ENCODE data around the gene VWA2. TPM values are rescaled to one million over a fixed set of nuclear protein-coding genes. Genes with fewer than 3 reads are reported as not detected.

The VWA2 gene, protein sequence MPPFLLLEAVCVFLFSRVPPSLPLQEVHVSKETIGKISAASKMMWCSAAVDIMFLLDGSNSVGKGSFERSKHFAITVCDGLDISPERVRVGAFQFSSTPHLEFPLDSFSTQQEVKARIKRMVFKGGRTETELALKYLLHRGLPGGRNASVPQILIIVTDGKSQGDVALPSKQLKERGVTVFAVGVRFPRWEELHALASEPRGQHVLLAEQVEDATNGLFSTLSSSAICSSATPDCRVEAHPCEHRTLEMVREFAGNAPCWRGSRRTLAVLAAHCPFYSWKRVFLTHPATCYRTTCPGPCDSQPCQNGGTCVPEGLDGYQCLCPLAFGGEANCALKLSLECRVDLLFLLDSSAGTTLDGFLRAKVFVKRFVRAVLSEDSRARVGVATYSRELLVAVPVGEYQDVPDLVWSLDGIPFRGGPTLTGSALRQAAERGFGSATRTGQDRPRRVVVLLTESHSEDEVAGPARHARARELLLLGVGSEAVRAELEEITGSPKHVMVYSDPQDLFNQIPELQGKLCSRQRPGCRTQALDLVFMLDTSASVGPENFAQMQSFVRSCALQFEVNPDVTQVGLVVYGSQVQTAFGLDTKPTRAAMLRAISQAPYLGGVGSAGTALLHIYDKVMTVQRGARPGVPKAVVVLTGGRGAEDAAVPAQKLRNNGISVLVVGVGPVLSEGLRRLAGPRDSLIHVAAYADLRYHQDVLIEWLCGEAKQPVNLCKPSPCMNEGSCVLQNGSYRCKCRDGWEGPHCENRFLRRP
- polyA plus RNA-seq (2013, experiment 1 of 2; ENCODE audit: insufficient read length): not detected
- polyA plus RNA-seq (2013, experiment 2 of 2; ENCODE audit: insufficient read length): 0.09 TPM

DNA sequence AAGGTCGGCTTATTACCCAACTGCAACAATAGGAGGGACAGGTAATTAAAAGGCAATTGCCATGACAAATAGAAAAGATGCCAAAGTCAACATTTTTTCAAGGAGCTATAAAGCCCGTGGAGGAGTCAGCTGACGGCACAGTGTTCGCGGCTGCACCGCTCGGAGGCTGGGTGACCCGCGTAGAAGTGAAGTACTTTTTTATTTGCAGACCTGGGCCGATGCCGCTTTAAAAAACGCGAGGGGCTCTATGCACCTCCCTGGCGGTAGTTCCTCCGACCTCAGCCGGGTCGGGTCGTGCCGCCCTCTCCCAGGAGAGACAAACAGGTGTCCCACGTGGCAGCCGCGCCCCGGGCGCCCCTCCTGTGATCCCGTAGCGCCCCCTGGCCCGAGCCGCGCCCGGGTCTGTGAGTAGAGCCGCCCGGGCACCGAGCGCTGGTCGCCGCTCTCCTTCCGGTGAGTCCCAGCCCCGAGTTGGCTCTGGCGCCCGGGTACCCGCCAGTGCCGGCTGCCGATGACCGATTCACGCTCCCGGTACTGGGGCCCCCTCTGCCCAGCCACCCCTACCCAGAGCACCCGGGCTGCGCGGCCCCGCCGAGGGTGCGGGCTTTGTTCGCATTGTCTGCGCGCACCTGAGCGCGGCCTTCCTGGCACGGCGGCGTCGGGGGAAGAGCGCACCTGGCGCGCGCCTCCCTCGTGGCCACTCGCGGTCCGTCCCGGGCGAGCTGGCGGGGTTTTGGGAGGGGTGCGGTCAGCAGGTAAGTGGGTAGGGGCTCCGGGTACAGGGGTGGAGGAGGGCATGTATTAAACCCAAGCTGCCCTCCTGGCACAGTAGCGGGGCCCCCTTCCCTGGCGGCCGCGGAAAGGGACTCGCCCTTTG is at the start of gene VWA2:
TSS of gene VWA2 (plus strand) at position 138 of the 877 bp plus-strand sequence. CDS start 9,460 bp downstream, outside the sequence.
- DNase-seq: no peak

DNA sequence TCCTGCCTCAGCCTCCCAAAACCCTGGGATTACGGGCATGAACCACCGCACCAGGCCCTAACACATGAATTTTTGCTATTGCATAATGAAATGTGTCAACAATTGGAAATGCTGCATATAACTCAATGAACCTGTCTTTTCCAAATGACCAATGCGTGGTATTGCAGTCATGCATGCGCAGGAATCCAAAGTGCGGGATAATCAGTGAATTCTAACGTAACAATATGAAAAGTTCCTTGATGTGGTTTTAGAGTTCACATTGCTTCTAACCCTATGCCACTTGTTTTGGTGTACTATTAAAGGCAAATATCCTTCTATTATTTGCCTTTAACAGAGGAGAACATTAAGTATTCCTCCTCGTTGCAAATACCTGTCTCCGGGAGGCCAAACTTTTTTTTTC is 49.4 kb upstream of the VWA2 start:
- no peak for DNase-seq

DNA sequence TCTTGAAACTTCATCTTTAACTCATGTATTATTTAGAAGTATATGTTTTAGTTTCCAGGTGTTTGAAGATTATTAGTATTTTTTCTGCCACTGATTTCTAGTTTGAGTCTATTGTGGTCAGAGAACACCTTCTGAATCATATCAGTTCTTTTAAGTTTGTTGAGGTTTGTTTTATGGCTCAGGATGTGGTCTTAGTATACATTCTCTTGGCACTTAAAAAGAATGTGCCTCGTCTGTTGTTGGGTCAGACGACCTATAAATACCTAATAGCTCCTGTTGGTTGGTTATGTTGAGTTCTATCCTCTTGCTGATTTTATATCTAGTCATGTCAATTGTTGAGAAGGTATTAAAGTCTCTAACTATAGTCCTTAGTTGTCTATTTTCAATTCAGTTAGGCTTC is 44.0 kb upstream of the VWA2 start:
- DNase-seq: no peak

DNA sequence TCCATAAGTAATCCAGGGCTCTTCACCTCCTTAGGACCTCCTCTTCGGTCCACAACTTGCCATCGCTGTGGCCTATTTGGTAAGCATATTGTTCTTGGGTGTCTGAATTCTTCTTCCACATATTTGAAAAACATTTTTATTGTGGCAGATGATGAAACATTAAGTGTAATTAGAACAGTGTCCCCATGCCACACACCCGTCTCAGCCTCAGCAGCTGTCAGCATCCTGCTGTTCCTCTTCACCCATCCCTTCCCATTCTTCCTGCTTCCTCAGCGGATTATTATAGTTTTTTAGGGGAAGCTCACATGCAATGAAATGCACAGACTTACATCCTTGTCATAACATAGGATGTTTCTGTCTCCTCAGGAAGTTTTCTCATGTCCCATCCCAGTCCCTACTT is 39.8 kb upstream of the VWA2 start:
- no peak for DNase-seq

DNA sequence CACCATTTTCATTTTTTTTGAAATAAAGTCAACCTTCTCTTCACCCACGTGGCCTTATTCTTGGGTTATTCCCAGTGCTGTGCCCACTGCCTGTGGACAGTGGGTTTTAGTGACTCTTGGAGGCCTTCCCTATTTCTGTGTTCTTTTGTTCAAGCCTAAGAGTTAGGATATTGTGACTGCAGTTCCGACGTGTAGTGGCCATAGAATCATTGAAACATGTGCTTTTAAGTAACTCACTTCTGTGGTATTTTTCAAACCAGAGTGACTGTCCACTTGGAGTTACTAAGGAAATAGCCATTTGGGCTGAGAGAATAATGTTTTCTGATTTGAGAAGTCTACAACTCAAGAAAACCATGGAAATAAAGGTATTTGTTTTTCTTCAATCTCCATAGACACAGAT is 36.2 kb upstream of the VWA2 start:
- DNase-seq: no peak

DNA sequence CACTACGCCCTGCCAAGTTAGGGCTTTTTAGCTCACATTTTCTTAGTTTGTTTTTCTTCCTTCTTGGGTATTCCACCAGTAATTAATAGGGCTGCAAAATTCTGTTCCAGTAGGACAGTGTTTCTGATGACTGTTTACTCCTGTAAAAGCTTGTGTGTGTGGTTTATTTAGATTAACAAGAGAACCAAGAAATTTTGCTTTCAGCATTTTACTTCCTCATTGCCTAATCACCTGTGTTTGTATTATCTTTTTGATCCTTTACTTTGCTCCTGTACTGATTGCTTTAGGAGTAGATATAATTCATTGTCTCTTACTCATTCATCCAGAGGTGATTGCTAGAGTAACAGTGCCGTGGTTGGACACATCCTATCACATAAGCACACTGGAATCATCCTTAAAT is 32.2 kb upstream of the VWA2 start:
- no peak for DNase-seq

DNA sequence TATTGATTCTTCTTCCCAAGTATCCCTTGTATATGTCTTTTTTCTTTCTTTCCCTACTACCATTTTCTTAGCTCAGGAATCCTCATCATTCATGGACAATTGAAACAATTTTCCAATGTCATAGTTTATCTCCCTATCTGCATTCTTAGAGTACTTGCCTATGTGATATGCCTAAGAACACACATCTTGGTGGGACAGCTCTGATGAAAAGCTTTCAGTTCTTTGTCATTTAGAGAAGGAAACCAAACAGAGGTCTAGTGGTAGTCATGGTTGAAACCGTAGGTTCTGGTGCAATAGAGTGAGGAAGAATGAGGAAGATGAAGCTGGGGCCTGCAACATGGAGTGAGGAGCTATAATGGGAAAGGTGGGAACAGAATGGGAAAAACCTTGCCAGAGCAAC is 31.7 kb upstream of the VWA2 start:
- DNase-seq: no peak

DNA sequence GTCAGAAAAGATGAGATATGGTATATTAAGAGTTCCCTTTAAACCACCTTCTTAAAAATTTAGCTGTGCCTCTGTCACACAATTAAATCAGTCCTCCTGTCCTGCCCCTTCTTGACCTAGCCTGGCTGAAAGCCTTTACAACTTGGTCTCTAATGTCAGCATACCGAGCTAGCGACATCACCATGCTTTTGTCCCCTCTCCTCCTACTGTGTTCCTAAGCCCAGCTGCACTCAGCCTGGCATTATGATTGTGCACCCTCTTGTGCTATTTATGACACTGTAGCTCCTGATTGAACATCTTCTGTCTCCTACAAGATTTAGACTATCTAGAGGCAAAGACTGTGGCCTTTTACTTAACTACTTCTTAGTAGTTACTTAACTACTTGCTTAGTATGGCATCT is 30.7 kb upstream of the VWA2 start:
- DNase-seq: no peak

DNA sequence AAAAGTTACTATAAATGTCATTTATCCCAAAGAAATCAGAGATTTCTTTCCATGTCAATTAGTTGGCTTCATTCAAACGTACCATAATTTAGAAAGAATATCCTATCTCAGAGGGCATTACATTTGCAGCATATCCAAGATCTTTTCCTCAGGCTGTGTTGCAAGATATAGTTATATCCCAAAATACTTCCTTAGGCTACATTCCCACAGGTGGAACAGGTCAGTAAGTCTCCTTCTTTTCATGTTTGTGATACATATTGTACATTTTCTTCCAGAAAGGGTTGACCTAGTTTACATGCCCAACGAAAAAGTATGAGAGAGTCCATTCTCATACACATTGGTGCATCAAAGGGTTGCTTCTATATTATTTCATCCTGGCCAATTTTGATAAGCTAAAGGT is 26.9 kb upstream of the VWA2 start:
- DNase-seq: no peak

DNA sequence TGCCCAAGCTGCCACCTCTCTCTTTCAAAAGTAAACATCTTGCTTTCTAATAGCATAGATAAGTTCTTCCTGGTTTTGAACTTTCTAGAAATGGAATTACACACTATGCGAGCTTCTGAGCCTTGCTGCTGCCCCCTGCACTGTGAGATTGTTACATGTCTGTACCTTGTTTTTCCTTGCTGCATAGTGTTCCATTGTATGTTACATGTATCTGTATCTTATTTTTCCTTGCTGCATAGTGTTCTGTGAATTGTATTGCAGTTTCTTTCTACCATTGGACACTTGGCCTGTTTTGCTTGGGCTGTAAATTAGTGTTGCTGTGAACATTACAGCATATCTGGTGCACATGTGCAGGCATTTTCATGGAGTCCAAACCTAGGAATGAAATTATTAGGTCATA is 24.0 kb upstream of the VWA2 start:
- no peak for DNase-seq

DNA sequence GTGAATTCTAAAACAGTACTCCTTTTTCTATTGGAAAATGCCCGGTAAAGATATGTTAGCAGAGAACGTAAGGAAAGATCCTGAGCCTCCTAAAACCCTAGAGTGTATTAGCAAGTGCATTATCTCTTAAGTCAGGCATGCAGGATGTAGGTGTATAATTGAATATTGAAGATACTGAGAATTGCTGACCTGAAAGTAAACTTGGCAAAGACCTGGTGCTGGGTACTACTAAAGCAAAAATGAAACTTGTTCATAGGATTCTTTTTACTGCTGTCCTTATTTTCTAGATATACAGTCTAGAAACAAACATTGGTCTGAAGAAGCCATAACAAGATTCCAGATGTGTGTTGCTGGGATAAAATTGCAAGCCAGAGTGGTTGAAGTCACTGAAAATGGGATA is 18.8 kb upstream of the VWA2 start:
- DNase-seq: no peak

DNA sequence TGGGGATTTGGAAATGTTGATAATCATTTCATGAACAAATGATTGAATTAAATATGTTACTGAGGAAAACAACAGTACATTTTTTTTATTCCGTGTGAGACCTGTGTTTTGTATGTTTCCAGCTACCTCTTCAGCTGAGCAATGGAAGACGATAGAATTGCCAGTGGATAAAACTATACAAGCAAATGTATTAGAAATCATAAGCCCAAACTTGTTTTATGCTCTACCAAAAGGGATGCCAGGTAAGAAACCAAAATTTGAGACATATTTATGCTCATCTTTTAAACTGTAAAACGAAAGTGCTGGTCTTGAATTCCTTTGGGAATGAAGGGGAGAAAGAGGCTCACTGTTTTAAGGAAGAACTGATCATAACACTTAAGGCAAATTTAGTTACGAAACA is 17.8 kb upstream of the VWA2 start:
- no peak for DNase-seq

DNA sequence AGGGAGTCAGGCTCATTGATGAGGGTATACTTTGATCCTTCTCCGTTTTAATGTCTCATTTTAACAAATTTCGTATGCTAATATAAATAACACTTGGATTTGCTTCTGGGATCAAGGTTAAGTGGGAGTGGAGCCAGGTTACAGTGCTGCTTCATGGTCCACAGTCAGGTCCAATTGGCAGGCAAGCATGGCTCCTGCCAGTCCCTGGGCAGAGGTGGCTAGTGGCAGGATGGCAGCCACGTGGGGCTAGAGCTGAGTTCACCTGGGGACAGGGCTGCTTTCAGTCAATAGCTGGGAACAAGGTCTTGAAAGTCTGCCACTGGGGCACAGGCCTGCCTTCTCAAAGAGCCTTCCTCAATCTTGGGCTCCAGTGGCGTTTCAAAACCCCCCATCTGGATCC is 16.0 kb upstream of the VWA2 start:
- no peak for DNase-seq

DNA sequence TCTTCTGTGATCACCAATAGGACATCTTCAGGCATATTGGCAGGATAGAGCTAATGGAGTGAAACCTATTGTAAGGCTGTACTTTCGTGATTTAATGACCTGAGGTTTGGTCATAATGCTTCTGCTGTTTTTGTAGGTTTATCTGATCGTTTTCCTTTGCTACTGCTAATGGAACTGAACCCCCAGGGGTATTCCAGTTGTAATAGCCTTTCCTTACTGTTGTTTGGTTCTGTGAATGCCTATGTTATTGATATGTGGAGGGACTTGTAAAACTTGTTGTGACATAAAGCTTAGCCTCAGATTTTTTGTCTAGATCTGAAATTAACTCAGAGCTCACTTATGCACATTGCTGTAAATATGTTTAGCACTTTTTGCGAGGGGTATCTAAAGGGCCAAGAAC is 10.9 kb upstream of the VWA2 start:
- DNase-seq: no peak

DNA sequence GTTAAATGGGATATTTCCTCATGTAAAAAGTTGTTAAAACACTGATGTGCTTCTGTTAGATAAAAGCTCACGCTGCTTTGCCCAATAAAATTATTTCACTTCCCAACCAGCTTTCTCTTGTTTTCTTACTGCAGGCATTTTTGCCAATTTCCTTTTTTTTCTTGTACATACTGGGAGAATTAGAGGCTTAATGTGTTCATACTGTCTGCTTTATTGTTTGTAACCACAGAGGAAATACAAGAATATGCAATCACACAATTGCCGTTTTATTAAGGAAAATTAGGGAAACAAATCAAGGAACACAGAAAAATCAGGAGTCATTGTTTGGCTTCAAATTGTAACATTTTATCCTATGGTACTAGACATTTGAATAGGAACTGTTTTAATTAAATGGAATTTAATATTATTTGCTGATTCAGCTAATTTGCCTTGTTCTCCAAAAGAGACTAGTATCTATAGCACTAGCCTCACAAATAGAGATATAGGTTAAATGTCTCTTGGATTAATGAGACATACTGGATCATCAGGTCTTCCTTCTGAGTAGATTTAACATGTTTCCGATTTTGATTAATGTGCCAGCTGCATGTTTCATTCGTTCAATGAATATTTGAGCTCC is 6.4 kb upstream of the VWA2 start:
- DNase-seq: no peak

DNA sequence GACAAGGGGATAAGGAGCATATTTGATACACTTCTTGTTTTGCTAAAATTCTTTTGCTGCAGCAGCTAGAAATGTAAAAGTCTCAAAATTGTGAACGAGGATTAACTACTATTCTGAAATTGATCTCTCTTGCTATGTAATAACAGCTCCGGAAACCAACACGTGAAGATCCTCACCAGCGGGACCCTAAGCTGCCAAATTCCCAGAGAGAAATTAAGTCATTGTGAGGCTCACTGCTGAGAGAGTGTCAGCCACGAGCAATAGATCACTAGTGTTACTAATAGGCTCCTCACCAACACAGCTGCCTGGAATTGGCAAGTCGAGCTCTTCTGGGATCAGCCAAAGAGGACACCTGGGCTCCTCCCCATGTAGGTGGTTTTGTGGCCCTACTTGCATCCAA is 5.6 kb upstream of the VWA2 start:
- DNase-seq: no peak

DNA sequence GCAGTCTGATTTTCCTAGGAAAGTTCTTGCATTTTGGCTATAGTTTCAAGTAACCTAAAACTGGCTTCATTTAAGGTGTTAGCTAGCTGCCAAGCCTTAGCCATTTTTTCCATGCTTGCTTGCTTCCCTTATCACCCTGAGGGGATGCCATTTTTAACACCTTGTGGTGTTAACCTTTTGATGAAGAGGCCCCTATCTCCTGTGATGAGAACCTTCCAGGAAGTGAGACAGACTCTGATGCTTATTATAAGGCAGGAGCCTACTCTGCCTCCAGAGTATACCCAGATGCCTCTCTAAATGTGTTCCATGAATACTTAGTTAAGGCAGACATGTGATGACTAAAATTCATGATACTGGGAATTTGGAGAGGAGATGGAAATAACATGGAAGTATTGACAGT is 4.9 kb upstream of the VWA2 start:
- DNase-seq: no peak

DNA sequence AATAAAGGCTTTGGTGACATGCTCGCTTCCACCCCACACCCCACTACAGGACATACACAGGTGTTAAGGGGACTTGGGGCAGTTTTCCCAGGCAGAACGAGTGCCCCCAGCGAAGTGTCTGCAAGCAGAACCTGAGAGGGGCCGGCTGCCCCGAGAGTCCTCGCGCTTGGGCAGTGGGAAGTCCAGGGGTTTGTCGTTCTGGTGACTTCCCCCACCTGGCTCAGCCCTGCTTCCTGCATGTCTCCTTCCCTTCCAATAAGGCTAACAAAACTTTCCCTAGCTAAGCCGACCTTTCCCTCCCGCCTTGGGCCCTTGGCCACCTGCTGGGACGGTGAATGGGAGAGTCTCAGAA is 916 bp downstream of the VWA2 start:
- no peak for DNase-seq

DNA sequence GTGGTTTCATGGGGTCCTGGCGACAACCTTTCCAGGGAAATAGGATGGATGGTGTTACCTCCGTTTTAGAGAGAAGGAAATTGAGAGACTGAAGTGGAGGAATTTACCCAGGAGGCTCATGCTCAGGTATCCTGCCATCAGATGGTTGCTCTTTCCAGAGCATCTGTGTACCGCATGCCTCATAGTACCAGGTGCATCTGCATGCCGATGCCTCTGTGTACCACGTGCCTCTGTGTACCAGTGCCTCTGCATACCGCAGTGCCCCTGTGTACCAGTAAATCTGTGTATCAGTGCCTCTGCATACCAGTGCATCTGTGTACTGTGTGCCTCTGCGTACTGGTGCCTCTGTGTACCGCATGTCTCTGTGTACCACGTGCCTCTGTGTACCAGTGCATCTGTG is 3.2 kb downstream of the VWA2 start:
- no peak for DNase-seq

DNA sequence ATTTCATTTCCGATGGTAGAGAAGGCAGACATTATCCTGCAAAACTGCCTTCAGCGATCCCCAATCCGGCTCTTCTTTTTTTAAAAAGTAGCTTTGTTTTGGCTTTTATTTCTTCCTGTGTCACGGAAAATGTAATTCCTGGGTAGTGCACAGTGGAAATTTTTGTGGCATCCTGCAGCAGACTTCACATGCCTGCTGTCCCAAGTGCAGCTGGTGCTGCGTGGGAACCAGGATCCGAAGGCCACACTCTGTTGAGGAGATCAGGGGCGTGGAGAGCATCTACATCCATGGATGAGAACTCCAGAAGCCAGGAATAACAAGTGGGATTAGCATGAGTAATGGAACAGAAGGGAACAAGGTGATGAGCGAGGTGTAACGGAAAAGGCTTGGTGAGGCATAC is 4.6 kb downstream of the VWA2 start:
- no peak for DNase-seq

DNA sequence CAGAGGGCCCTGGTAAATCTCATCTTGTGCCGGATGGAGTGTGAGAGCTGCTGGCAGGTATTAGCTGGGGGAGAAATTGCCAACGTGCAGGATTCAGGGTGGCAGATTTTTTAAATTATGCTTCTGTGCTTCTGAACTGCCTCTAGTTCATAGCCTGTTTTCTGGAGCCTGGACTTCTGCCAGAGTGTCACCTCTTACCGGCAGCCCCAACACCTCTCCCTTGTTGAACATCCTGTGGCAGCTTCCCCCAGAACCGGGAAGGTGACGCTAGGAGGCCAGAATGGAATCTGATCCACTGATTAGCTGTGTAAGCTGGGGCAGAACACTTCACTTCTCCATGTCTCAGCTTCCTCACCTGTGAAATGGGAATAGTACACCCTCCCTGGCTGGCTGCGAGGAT is 5.1 kb downstream of the VWA2 start:
- no peak for DNase-seq

DNA sequence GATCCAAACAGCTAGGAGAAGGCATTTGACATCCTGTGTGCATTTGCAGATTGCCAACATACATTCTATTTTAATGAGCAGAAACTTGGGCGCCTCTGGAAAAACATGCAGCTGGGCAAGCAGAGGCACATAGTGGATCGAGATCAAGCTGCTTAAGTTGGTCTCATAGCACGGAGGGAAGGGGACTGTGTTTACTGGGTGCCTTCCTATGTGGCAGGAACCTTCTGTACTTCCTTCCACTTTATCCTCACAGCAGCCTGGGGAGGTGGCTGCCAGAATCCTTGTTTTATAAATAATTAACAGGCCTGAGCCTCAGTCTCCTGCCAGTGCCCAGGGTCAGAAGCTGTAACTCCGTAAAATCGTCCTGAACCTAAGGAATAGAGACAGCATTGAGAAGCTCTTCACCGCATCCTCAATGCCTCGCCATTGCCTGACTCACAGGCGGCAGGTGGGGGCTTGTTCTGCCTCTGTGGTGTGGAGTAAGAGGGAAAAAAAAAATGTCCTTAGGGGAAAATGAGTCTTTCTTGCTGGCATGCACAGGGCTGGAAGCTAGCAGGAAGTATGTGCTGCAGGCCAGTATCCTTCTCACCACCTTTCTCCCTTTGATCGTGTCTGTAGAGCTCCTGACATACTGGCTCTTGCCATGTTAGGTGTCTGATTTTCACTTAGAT is 6.2 kb downstream of the VWA2 start:
- DNase-seq: no peak

All from fibroblast of skin of scalp (primary cell).